SK-N-MC (cell line): ENCODE data around the gene DLG1.

ENCODE experiments used
- EZH2 ChIP-seq: fragments of 200-600 bp; sonication (generic); IDR thresholded peaks from one replicate; pipeline ENCODE4 v1.6.1; 2017; ENCODE audit warnings: antibody characterized with exemption
- FOXP2 ChIP-seq: optimal IDR thresholded peaks from 2 replicates; pipeline ENCODE3; 2011; ENCODE audit warnings: mild to moderate bottlenecking, moderate library complexity; ENCODE audit not compliant: insufficient read depth; ENCODE audit errors: extremely low read length, control extremely low read depth
- POLR2AphosphoS5 ChIP-seq: IDR thresholded peaks from 2 replicates; pipeline ENCODE4 v1.6.1; 2012; ENCODE audit warnings: mild to moderate bottlenecking, low read depth, low read length, borderline replicate concordance

DNA sequence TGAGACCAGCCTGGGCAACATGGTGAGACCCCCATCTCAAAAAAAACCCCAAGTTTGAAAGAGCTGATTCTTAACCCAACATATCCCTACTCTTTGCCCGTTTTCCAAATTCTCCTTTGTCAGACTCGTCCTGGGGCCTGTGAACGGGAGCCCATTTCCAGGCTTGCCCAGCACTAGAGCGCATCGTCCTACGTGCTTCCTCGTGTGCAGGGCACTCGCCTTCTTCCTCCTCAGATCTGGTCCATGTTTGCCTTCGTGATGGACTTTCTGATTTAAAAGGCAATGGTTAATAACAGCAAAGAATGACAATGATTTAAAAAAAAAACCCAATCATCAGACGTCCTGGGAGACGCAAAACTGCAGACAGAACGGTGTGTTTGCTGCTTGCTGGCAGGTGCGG lies 278.9 kb downstream of the DLG1 start:
- TF ChIP-seq POLR2AphosphoS5 (no peak), EZH2 (no peak), FOXP2 (no peak)
